ENCODE measurements around the gene IQGAP1. TPM values are rescaled to one million over a fixed set of nuclear protein-coding genes. Genes with fewer than 3 reads are reported as not detected.

IQGAP1 gene
- total and polyA plus RNA-seq, 2 donors = 131 to 144 TPM

GRCh38 chr15:90529011-90529370 lies 140.9 kb downstream of the IQGAP1 start:
- peak overlapping the region in 1 of 2 donors; percentile 54 for H3K4me3 ChIP-seq (ENCODE audit: low read length in 2 of 2)

GRCh38 chr15:90529371-90530249 lies 141.6 kb downstream of the IQGAP1 start, which contains the start of gene CRTC3:
TSS of gene CRTC3 (plus strand) at chr15:90529923. CDS start at chr15:90530072, 149 bp downstream.
- H3K27me3 ChIP-seq (ENCODE audit: control insufficient read depth in 2 of 2, insufficient read depth in 1 of 2, low read length in 1 of 2) = no peaks in the 10 kb centered on the region
- peak within 1 kb of the TSS; percentile 87 to 90 for H3K4me3 ChIP-seq (ENCODE audit: low read length in 2 of 2)
- H3K9me3 ChIP-seq (ENCODE audit: control insufficient read depth in 2 of 2, insufficient read depth in 1 of 2, low read length in 1 of 2) = no peaks in the 10 kb centered on the region
- H3K27ac ChIP-seq (ENCODE audit: low read depth in 1 of 2, low read length in 1 of 2) = peak within 1 kb of the TSS; percentile 2 to 91
- peaks cover 5 to 19% of the 10 kb centered on the region in 2 donors for H3K4me1 ChIP-seq (ENCODE audit: control insufficient read depth in 2 of 2, insufficient read depth in 2 of 2, low read length in 2 of 2)
- WGBS = 3% methylated on average over 103 of the region's 104 CpGs
- H3K36me3 ChIP-seq (ENCODE audit: control insufficient read depth in 2 of 2, insufficient read depth in 2 of 2, low read length in 1 of 2) = no peaks in the 10 kb centered on the region
- peak in 4 of 9 donors; percentile 47 to 70 (median 51) for DNase-seq (ENCODE audit: low read depth in 6 of 9, low spot score in 9 of 9)

More at GRCh38 chr15:90529011-90529370, 140.9 kb downstream of the IQGAP1 start:
- H3K36me3 ChIP-seq (ENCODE audit: control insufficient read depth in 2 of 2, insufficient read depth in 2 of 2, low read length in 1 of 2) = no peaks in the 10 kb centered on the region
- no peak overlapping the region for H3K27ac ChIP-seq (ENCODE audit: low read depth in 1 of 2, low read length in 1 of 2)
- peaks cover 5 to 19% of the 10 kb centered on the region in 2 donors for H3K4me1 ChIP-seq (ENCODE audit: control insufficient read depth in 2 of 2, insufficient read depth in 2 of 2, low read length in 2 of 2)
- H3K27me3 ChIP-seq (ENCODE audit: control insufficient read depth in 2 of 2, insufficient read depth in 1 of 2, low read length in 1 of 2) = no peaks in the 10 kb centered on the region
- no peaks in the 10 kb centered on the region for H3K9me3 ChIP-seq (ENCODE audit: control insufficient read depth in 2 of 2, insufficient read depth in 1 of 2, low read length in 1 of 2)
- no peak for DNase-seq (ENCODE audit: low read depth in 6 of 9, low spot score in 9 of 9)
- WGBS = 96% methylated on average over 15 of the region's 15 CpGs

GRCh38 chr15:90530250-90531051 lies 142.4 kb downstream of the IQGAP1 start:
- Histone ChIP-seq H3K27me3 (ENCODE audit: control insufficient read depth in 2 of 2, insufficient read depth in 1 of 2, low read length in 1 of 2) (no peaks in the 10 kb centered on the region), H3K4me3 (ENCODE audit: low read length in 2 of 2) (peak overlapping the region; percentile 87 to 90), H3K27ac (ENCODE audit: low read depth in 1 of 2, low read length in 1 of 2) (peak overlapping the region; percentile 2 to 91), H3K9me3 (ENCODE audit: control insufficient read depth in 2 of 2, insufficient read depth in 1 of 2, low read length in 1 of 2) (no peaks in the 10 kb centered on the region), H3K36me3 (ENCODE audit: control insufficient read depth in 2 of 2, insufficient read depth in 2 of 2, low read length in 1 of 2) (no peaks in the 10 kb centered on the region), H3K4me1 (ENCODE audit: control insufficient read depth in 2 of 2, insufficient read depth in 2 of 2, low read length in 2 of 2) (peaks cover 5 to 19% of the 10 kb centered on the region in 2 donors)
- DNase-seq (ENCODE audit: low read depth in 6 of 9, low spot score in 9 of 9) = peak in 5 of 9 donors; percentile 35 to 71 (median 41)
- 1% methylated on average over 76 of the region's 76 CpGs for WGBS

- H3K4me3 ChIP-seq (ENCODE audit: low read length in 2 of 2) = peak overlapping the region; percentile 87 to 90
- H3K27ac ChIP-seq (ENCODE audit: low read depth in 1 of 2, low read length in 1 of 2) = peak overlapping the region in 1 of 2 donors; percentile 5
- no peaks in the 10 kb centered on the region for H3K27me3 ChIP-seq (ENCODE audit: control insufficient read depth in 2 of 2, insufficient read depth in 1 of 2, low read length in 1 of 2)
- no peaks in the 10 kb centered on the region for H3K9me3 ChIP-seq (ENCODE audit: control insufficient read depth in 2 of 2, insufficient read depth in 1 of 2, low read length in 1 of 2)
- no peaks in the 10 kb centered on the region for H3K36me3 ChIP-seq (ENCODE audit: control insufficient read depth in 2 of 2, insufficient read depth in 2 of 2, low read length in 1 of 2)
- DNase-seq (ENCODE audit: low read depth in 6 of 9, low spot score in 9 of 9) = no peak
- H3K4me1 ChIP-seq (ENCODE audit: control insufficient read depth in 2 of 2, insufficient read depth in 2 of 2, low read length in 2 of 2) = peaks cover 5 to 19% of the 10 kb centered on the region in 2 donors
- WGBS = 85% methylated on average over 4 of the region's 4 CpGs
These were observed 143.1 kb downstream of the IQGAP1 start for GRCh38 chr15:90531147-90531546.

GRCh38 chr15:90535254-90535653 lies 147.2 kb downstream of the IQGAP1 start:
- Histone ChIP-seq H3K27ac (ENCODE audit: low read depth in 1 of 2, low read length in 1 of 2) (no peak overlapping the region), H3K27me3 (ENCODE audit: control insufficient read depth in 2 of 2, insufficient read depth in 1 of 2, low read length in 1 of 2) (no peaks in the 10 kb centered on the region)

GRCh38 chr15:90539789-90540188 lies 151.7 kb downstream of the IQGAP1 start:
- Histone ChIP-seq H3K36me3 (ENCODE audit: control insufficient read depth in 2 of 2, insufficient read depth in 2 of 2, low read length in 1 of 2) (peaks cover 7% of the 10 kb centered on the region in 2 donors), H3K9me3 (ENCODE audit: control insufficient read depth in 2 of 2, insufficient read depth in 1 of 2, low read length in 1 of 2) (no peaks in the 10 kb centered on the region), H3K27me3 (ENCODE audit: control insufficient read depth in 2 of 2, insufficient read depth in 1 of 2, low read length in 1 of 2) (no peaks in the 10 kb centered on the region), H3K4me1 (ENCODE audit: control insufficient read depth in 2 of 2, insufficient read depth in 2 of 2, low read length in 2 of 2) (peaks cover 3 to 6% of the 10 kb centered on the region in 2 donors), H3K4me3 (ENCODE audit: low read length in 2 of 2) (no peak overlapping the region), H3K27ac (ENCODE audit: low read depth in 1 of 2, low read length in 1 of 2) (peak overlapping the region; percentile 15 to 52)
- 78% methylated on average over 10 of the region's 10 CpGs for WGBS
- DNase-seq (ENCODE audit: low read depth in 6 of 9, low spot score in 9 of 9) = peak in 1 of 9 donors; percentile 48

More at GRCh38 chr15:90535254-90535653, 147.2 kb downstream of the IQGAP1 start:
- Histone ChIP-seq H3K36me3 (ENCODE audit: control insufficient read depth in 2 of 2, insufficient read depth in 2 of 2, low read length in 1 of 2) (no peaks in the 10 kb centered on the region), H3K4me3 (ENCODE audit: low read length in 2 of 2) (no peak overlapping the region), H3K4me1 (ENCODE audit: control insufficient read depth in 2 of 2, insufficient read depth in 2 of 2, low read length in 2 of 2) (peaks cover 3 to 14% of the 10 kb centered on the region in 2 donors), H3K9me3 (ENCODE audit: control insufficient read depth in 2 of 2, insufficient read depth in 1 of 2, low read length in 1 of 2) (no peaks in the 10 kb centered on the region)
- 98% methylated on average over 5 of the region's 5 CpGs for whole genome bisulfite sequencing
- DNase-seq (ENCODE audit: low read depth in 6 of 9, low spot score in 9 of 9) = no peak

- WGBS = 61% methylated on average over 3 of the region's 3 CpGs
- H3K4me1 ChIP-seq (ENCODE audit: control insufficient read depth in 2 of 2, insufficient read depth in 2 of 2, low read length in 2 of 2) = peaks cover 3 to 6% of the 10 kb centered on the region in 2 donors
- no peak overlapping the region for H3K4me3 ChIP-seq (ENCODE audit: low read length in 2 of 2)
- peaks cover 7 to 10% of the 10 kb centered on the region in 2 donors for H3K36me3 ChIP-seq (ENCODE audit: control insufficient read depth in 2 of 2, insufficient read depth in 2 of 2, low read length in 1 of 2)
- H3K9me3 ChIP-seq (ENCODE audit: control insufficient read depth in 2 of 2, insufficient read depth in 1 of 2, low read length in 1 of 2) = no peaks in the 10 kb centered on the region
- no peak overlapping the region for H3K27ac ChIP-seq (ENCODE audit: low read depth in 1 of 2, low read length in 1 of 2)
- no peaks in the 10 kb centered on the region for H3K27me3 ChIP-seq (ENCODE audit: control insufficient read depth in 2 of 2, insufficient read depth in 1 of 2, low read length in 1 of 2)
- DNase-seq (ENCODE audit: low read depth in 6 of 9, low spot score in 9 of 9) = no peak
These were observed 152.7 kb downstream of the IQGAP1 start for GRCh38 chr15:90540768-90541167.

- H3K36me3 ChIP-seq (ENCODE audit: control insufficient read depth in 2 of 2, insufficient read depth in 2 of 2, low read length in 1 of 2) = peaks cover 10% of the 10 kb centered on the region in 2 donors
- WGBS = 96% methylated on average over 7 of the region's 7 CpGs
These were observed 157.1 kb downstream of the IQGAP1 start for GRCh38 chr15:90545095-90545494.

More at GRCh38 chr15:90545095-90545494, 157.1 kb downstream of the IQGAP1 start:
- no peak overlapping the region for H3K27ac ChIP-seq (ENCODE audit: low read depth in 1 of 2, low read length in 1 of 2)
- DNase-seq (ENCODE audit: low read depth in 6 of 9, low spot score in 9 of 9) = no peak
- no peak overlapping the region for H3K4me3 ChIP-seq (ENCODE audit: low read length in 2 of 2)
- no peaks in the 10 kb centered on the region for H3K9me3 ChIP-seq (ENCODE audit: control insufficient read depth in 2 of 2, insufficient read depth in 1 of 2, low read length in 1 of 2)
- H3K27me3 ChIP-seq (ENCODE audit: control insufficient read depth in 2 of 2, insufficient read depth in 1 of 2, low read length in 1 of 2) = no peaks in the 10 kb centered on the region
- peaks cover 3 to 6% of the 10 kb centered on the region in 2 donors for H3K4me1 ChIP-seq (ENCODE audit: control insufficient read depth in 2 of 2, insufficient read depth in 2 of 2, low read length in 2 of 2)

Measured in thymus (tissue), 11 donors.